HG03196 (cell line): ENCODE data around the gene CISD3.

Experiments used
- ATAC-seq: cut with Tn5 transposase; IDR thresholded peaks from one replicate; pipeline ENCODE4 v1.9.1; 2021; ENCODE audit not compliant: unreplicated experiment

Gene CISD3

DNA sequence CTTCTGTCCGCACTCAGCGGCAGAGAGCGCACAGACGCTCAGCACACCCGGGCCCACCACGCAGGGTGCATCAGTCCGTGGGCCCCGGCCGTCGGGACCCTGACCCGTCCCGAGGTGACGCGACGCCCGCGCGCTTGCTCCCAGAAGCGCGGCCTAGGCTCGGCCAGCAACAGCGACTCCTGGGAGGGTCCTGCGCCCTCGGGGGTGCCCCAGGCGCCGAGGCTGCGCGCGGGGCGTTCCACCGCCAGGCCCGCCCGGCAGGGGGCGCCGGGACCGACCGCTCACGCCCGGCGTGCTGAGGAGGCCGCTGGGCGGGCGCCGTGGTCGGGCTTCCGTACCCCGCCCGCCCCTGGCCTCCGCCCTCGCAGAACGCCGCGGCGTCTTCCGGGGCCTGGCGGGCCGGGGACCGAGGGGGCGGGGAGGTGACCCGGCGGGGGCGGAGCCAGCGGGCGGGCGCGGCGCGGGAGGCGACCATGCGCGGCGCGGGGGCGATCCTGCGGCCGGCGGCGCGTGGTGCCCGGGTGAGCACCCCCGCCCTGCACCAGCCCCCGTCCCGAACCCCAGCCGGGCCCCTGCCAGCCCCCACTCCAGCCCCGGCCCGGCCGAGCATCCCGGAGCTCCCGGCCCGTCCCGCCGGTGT is at the start of gene CISD3:
Gene CISD3, plus strand, starts transcription at position 456 of the 640 bp plus-strand sequence. Its CDS starts 18 bp downstream, at position 474.
- peak; percentile 74 for ATAC-seq

- ATAC-seq, result no peak
Observed at GRCh38 chr17:38681096-38681495, 49.0 kb upstream of the CISD3 start.

GRCh38 chr17:38685491-38685890 is 44.6 kb upstream of the CISD3 start:
- no peak for ATAC-seq

- no peak for ATAC-seq
Observed at GRCh38 chr17:38687286-38687685, 42.9 kb upstream of the CISD3 start.

GRCh38 chr17:38690386-38690785 is 39.8 kb upstream of the CISD3 start:
- ATAC-seq, result no peak

- ATAC-seq, result no peak
Observed at GRCh38 chr17:38691154-38691553, 39.0 kb upstream of the CISD3 start.

- no peak for ATAC-seq
Observed at GRCh38 chr17:38693700-38694329, 36.3 kb upstream of the CISD3 start.

DNA sequence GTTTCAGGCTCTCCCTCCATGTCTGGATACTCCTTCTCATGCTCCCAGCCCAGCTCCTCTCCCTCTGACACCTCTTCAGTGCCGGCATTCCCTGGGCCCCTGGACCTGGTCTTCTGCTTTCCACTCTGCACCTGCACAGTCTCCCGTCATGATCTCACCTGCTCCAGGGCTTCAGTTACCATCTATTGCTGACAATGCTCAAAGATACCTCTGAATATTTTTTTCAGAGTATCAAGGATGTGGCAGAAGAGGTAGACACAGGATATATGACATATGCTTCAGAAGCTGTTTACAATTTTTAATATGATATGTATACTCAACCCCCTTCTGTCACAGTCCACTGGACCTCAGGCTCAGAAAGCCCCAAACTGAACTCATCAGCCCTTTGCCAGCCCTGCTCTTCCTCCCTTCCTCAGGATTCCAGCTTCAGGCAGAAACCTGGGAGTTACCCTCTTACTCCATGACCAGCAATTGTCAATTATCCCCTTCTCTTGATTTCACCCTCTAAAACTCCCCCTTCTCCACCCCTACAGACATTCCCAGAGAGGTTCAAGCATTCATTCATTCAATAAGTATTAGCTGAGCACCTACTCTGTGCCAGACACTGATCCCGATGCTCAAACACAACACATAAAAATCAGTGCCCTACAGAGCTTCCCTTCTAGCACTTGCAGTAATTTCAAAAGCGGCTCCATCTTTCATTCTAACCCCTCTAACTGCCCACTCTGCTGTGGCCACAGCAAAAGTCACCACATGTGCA is 32.9 kb upstream of the CISD3 start:
- ATAC-seq, result no peak

DNA sequence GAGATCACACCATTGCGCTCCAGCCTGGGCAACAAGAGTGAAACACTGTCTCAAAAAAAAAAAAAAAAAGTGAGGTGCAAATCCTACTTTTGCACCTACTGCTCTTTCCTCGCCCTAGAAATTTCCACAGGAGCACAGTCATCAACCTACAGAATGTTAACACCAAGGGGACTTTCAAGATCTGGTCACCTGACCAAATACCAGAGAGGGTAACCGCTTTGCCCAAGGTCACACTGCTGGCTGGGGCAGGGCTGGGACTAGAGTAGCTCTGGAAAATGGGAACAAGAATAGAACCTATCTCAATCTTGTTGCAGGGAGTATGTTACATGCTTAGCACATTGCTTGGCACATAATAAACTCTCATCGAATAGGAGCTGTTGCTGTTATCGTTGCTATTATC is 31.4 kb upstream of the CISD3 start:
- no peak for ATAC-seq

GRCh38 chr17:38701504-38702165 is 28.5 kb upstream of the CISD3 start:
- ATAC-seq, result peak; percentile 18

DNA sequence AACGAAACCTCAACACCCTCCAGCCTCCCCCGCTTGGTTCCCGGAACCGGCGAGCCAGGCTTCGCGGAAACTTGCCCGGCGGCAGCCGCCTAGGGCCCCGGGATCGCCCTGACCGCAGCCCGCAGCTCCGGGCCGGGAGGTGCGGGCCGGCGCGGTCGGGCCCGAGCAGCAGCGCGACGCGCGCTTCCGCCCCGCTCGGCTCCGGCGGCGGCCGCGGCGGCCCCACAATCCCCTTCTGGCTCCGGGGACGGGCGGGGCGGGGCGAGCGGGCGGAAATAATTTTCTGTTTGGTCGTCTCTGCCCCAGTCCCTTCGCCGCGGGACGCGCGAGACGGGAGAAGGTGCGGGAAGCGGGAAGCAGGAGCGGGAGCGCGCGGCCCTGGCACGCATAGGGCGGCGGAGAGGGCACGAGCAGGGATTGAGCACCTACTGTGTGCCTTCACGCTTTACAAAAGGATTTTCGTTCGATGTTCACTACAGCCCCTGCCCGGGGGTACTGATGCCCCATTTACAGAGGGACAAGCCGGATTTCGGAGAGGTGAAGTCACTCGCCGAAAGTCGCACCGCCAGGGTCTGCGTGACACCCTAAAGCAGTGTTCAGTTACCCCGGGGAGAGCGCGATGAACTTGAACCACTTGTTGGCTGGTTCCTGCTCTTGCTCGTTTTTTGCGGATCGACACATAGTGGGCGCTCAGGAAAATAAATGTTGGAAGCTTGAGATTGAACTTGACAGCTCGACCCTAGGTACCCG is 27.8 kb upstream of the CISD3 start:
- ATAC-seq, result peak; percentile 36

DNA sequence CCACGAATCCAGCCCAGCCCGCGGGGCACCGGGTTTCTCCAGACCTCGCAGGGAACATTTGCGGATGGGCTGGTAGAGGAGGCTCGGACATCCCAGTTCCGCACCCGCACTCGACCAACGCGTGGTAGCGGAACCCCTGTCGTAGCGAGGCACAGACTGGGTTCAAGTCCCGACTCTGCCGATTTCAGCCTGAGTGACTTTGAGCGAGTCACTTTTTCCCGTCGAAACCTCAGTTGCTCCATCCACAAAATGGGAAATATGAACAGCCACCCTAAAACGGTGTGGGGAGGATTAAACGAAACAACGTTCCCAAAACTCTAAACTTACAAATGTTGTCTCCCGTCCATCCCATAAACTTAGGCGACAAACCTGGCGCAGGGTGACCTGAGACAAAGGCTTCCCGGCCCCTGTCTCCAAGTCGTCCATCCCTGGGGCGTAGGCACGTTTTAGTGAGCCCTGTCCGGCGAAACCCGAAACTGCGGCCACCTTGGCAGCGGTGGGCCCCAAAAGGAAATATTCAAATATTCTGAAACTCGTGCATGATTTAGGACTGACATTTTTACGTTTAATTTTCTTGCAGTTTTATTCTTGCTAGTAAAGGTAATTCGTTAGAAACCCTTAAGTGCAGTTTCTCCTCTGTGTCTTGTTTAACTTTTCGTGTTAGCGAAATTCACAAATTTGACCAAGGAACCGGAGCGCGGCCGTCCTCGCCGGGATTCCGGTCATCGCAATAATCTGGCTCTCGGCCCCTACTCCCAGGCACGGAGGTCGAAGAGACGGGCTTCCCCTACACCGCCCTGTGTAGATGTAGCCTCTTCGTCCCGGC is 27.0 kb upstream of the CISD3 start:
- ATAC-seq, result no peak

DNA sequence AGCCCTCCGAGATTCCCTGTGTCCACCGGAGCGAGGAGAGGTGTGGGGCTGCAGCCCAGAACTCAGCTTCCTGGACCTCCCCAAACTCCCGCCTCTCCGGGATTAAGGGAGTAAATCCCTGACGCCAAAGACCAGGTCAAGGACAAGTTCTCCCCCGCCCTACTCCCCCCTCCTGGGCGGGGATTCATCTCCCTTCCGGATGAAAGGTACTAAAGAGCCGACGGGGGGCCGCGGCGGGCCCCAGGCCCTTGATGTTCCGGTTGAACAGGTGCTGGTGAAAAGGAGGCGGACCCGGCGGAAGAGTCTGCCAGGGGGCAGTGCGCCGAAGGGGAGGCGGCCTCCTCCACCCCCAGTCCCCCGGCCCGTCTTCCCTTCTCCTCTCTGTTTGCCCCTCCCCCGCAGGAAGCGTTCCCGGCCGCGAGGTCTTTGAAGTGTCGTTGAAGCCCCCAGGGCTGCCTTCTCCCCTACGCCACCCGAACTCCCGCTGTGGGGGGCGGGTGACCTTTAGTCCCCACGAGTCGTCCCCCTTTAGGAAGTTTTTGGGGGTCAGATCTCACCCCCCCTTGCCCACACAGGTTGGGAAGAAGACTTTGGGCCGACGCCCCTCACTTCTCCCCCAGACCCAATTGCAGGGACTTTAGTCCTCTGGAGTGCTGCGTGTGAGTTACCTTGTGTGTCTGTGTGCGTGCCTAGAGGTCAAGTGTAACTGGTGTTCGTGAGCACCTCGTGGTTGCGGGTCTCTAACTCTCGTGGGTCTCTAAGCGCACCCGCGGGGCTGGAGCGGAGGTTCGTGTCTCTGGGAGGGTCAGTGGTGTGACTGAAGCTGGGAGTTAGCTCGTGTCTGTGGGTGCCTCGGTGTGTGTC is 26.2 kb upstream of the CISD3 start:
- ATAC-seq, result no peak

GRCh38 chr17:38704606-38705522 is 25.3 kb upstream of the CISD3 start, which contains the start of gene MLLT6:
TSS of gene MLLT6 (plus strand) at chr17:38705273. CDS start at chr17:38705633, 360 bp downstream.
- ATAC-seq, result no peak

GRCh38 chr17:38705523-38705802 is 24.7 kb upstream of the CISD3 start:
- no peak for ATAC-seq

DNA sequence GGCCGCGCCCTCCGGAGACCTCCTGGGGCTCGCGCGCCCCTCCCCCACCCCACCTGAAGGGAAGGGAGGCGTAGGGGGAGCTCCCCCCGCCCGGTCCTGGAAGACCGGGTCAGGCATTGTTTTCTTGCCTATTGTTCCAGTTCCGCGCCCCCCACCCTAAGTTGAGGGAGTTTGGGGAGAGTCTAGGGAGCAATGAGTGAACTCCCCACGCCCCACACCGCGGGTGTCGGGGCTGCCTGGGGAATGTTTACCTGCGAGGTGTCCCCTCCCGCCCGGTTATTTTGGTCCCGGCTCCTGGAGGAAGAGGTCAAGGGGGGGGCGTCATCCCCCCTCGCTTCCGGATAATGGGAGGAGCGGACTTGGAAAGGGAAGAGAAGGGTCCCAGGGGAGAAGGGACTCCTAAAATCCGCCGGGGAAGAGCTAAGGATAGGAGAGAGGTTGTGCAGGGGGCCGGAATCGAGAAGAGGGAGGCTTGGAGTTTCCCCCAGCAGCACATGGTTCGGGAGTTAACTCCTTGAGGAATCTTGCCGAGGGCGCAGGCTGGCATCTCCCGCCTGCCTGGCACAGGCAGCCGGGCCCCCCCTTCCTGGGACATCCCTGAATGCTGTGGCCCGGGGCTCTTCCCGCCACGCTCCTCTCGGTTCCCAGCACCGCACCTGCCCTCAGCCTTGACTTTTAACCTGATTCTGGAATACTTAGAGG is 24.2 kb upstream of the CISD3 start:
- ATAC-seq, result no peak

- ATAC-seq, result no peak
Observed at GRCh38 chr17:38706505-38707216, 23.5 kb upstream of the CISD3 start.
